Mucosa of descending colon (tissue), 3 donors: ENCODE measurements around the gene PLA2G4E. TPM values are rescaled to one million over a fixed set of nuclear protein-coding genes. Genes with fewer than 3 reads are reported as not detected.

Experiments
- ATAC-seq: fragments of 200-7000 bp; cut with Tn5 transposase; one replicate; pipeline ENCODE4 v1.9.1; 2020; ENCODE audit warnings: mild to moderate bottlenecking, moderate library complexity
- DNase-seq, 3 donors: peaks; one replicate each; pipeline ENCODE4 v3.0.0-alpha.2; 2020
- H3K36me3 ChIP-seq: fragments of 200-600 bp; one replicate; pipeline ENCODE4 v1.8.0; 2021; ENCODE audit warnings: low read depth, mild to moderate bottlenecking
- H3K4me1 ChIP-seq: fragments of 200-600 bp; one replicate; pipeline ENCODE4 v1.8.0; 2021; ENCODE audit warnings: low read depth, mild to moderate bottlenecking
- H3K4me3 ChIP-seq: fragments of 200-600 bp; one replicate; pipeline ENCODE4 v1.8.0; 2021; ENCODE audit warnings: mild to moderate bottlenecking
- H3K9me3 ChIP-seq: fragments of 200-600 bp; one replicate; pipeline ENCODE4 v1.8.0; 2021; ENCODE audit warnings: mild to moderate bottlenecking
- CTCF ChIP-seq: fragments of 200-600 bp; IDR thresholded peaks from one replicate; pipeline ENCODE4 v1.8.0; 2022; ENCODE audit warnings: antibody characterized with exemption, mild to moderate bottlenecking
- intact Hi-C, 2 donors: fragments of 100-400 bp; cut with DNase I in 1 of 2; cut with micrococcal nuclease in 1 of 2; formaldehyde crosslinking; loops; one replicate each; pipeline versions ENCODE4 v1.11.0 to v1.11.1; 2022; cut with DNase I, micrococcal nuclease
- total RNA-seq, 3 donors: library from RNA; stranded (reverse); fragmentation: NEBNext Ultra II Directional in 2 of 3; extraction: Animal tissue kit (Norgen Biotek cat#: 25700) in 2 of 3; gene quantifications; one replicate each; pipeline versions ENCODE4 v1.2.1 to v1.2.4, GENCODE V29; 2021 to 2023
- donor health status: DM: no; HTN: no; CAD: no; lungs with moderate emphysema.
- donor health status: DM: no; HTN: no; CAD: no.
- donor health status: DM: no; HTN: yes; CAD: no.

The PLA2G4E gene
- total RNA-seq, 3 donors from 2014 or later = 0.06 to 0.27 (median 0.09) TPM

GRCh38 chr15:41933771-41934170, 87.1 kb downstream of the PLA2G4E start:
- intact Hi-C loops = no loop called here
- H3K9me3 ChIP-seq = no peaks in the 10 kb centered on the region
- DNase-seq (peak; percentile 34 to 64 (median 56)), ATAC-seq (peak; percentile 78)
- H3K4me3 ChIP-seq = no peak overlapping the region
- no peaks in the 10 kb centered on the region for H3K36me3 ChIP-seq
- peaks cover 52% of the 10 kb centered on the region for H3K4me1 ChIP-seq
- no peak for TF ChIP-seq CTCF

GRCh38 chr15:41933326-41933725, 87.5 kb downstream of the PLA2G4E start:
- Histone ChIP-seq H3K4me1 (peaks cover 56% of the 10 kb centered on the region), H3K9me3 (no peaks in the 10 kb centered on the region), H3K4me3 (no peak overlapping the region), H3K36me3 (no peaks in the 10 kb centered on the region)
- TF ChIP-seq CTCF = no peak
- intact Hi-C loops = no loop called here
- ATAC-seq (no peak), DNase-seq (no peak)

- ATAC-seq (no peak), DNase-seq (no peak)
- H3K36me3 ChIP-seq = no peaks in the 10 kb centered on the region
- peaks cover 62% of the 10 kb centered on the region for H3K4me1 ChIP-seq
- TF ChIP-seq CTCF = no peak
- no peak overlapping the region for H3K4me3 ChIP-seq
- no peaks in the 10 kb centered on the region for H3K9me3 ChIP-seq
- intact Hi-C loops = no loop called here
These were observed 88.1 kb downstream of the PLA2G4E start for GRCh38 chr15:41932511-41933289.

GRCh38 chr15:41932101-41932500, 88.7 kb downstream of the PLA2G4E start:
- intact Hi-C loops = no loop called here
- Histone ChIP-seq H3K4me1 (peaks cover 68% of the 10 kb centered on the region), H3K9me3 (no peaks in the 10 kb centered on the region), H3K4me3 (no peak overlapping the region), H3K36me3 (no peaks in the 10 kb centered on the region)
- no peak for DNase-seq
- no peak for TF ChIP-seq CTCF
- ATAC-seq = no peak

Other genes with a start within 250 kb of the PLA2G4E start
- gene MAPKBP1, start 246.6 kb downstream of the PLA2G4E start, total RNA-seq = 10 to 100 TPM; 15.2 to 35.5 (median 16.0) TPM
- 10 to 100 TPM in 2 of 3 donors, 1 to 10 TPM in 1; 9.8 to 15.2 (median 10.8) TPM for gene JMJD7, start 192.9 kb downstream of the PLA2G4E start, total RNA-seq
- 1 to 10 TPM; 5.2 to 9.7 (median 6.4) TPM for gene PLA2G4B, start 182.2 kb downstream of the PLA2G4E start, total RNA-seq
- 1 to 10 TPM in 1 of 3 donors, under 1 TPM in 2; 0.36 to 2.2 (median 0.87) TPM for gene SPTBN5, start 127.0 kb downstream of the PLA2G4E start, total RNA-seq
- 10 to 100 TPM; 26.4 to 39.0 (median 35.0) TPM for gene EHD4, start 48.5 kb downstream of the PLA2G4E start, total RNA-seq
- gene PLA2G4D, start 73.5 kb upstream of the PLA2G4E start, total RNA-seq = under 1 TPM; 0.35 to 0.51 (median 0.49) TPM
- gene PLA2G4F, start 135.6 kb upstream of the PLA2G4E start, total RNA-seq = 10 to 100 TPM; 23.4 to 66.9 (median 41.2) TPM
- 10 to 100 TPM; 49.6 to 74.3 (median 66.7) TPM for gene VPS39, start 187.3 kb upstream of the PLA2G4E start, total RNA-seq